GM21737 (cell line): ENCODE measurements around the gene PLD4.

Experiments
- ATAC-seq: cut with Tn5 transposase; IDR thresholded peaks from one replicate; pipeline ENCODE4 v1.9.1; 2021; ENCODE audit warnings: mild to moderate bottlenecking, moderate library complexity; ENCODE audit not compliant: unreplicated experiment

The PLD4 gene

GRCh38 chr14:104953896-104954656, 29.4 kb downstream of the PLD4 start:
- no peak for ATAC-seq

DNA sequence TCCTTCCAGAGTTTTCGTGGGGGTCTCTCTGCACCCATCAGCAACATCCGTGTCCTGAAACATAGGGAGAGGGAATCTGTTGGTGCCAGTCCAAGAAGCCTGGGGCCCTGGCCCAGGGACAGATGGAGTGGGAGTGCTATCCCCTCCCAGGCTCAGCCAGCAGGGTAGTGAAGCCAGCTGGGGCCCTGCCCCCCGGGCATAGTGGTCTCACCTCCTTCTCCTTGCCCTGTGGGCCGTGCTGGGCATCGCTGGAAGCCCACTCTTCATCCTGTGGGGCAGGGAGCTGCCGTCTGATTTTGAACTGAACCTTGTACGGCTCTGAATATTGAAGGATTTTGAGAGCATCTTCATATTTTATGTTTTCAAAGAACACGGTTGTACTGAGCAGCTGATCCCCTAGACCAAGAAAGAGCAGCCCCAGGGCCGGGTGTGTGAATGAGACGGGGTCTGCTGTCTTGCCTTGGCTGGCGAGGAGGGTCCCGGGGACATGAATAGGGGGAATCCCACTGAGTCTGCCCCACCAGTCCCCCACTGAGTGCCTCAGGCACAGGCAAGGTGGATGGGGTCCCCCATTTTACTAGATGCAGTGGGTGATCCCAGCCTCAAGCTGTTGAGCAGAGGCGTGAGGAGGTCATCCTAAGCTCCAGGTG, 30.2 kb downstream of the PLD4 start:
- no peak for ATAC-seq

DNA sequence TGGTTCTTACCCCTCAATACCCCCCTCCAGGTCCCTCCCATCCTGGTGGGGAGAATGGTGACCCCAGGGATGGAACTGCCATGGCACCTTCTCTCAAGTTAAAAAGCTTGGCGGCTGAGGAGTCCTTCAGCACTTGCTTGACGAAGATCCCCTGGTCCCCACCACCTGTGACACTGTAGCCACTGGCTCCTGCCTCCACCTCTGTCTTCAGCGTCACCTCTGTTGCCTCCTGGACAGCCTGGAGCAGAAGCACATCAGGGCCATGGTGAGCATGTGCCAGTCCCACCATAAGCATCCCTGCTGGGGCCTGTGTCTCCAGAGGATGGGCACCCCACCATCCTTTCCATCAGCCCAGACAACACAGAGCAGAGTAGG, 30.7 kb downstream of the PLD4 start:
- ATAC-seq, result no peak

GRCh38 chr14:104956290-104956890, 31.7 kb downstream of the PLD4 start:
- ATAC-seq, result no peak

DNA sequence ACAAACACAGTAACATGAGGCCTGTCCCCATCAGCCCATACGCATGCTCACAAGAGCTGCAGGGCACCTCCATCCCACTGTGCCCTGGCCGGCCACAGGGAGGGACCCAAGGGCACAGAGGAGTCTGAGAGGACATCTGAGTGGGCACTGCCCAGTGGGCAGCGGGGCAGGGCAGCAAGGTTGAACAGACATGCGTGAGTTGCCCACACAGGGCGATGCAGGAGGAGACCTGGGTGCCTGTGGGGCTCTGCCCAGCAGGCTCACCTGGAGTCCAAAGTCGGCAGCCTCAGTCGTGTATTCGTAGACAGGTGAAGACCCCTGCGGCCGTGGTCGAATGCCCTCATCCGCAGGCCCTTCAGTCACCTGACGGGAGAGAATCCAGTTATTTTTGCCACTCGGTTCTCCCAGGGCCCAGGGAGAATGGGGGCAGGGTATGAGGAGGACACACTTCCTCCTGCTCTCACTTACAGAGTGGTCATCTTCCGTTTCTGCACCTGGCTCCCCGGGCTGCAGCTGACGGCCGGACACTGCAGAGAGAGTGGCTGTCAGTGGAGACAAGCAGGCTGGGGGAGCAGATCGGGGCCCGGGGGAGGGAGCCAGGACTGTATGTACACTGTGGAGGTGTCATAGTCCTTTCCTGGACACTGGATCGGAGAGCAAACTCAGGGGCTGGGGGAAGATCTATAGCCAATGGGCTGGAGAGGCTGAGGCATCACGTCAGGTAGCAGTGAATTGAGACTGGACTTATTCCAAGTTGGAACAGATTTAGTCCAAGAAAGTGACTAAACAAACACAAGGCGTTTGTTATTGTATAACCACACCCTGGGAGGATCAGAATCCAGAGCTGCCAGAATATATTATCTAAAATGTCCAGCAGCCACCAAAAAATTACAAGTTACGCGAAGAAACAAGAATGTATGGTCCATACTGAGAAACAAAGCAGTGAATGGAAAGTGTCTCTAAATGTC, 32.8 kb downstream of the PLD4 start:
- ATAC-seq, result no peak

GRCh38 chr14:104964546-104964945, 39.9 kb downstream of the PLD4 start:
- no peak for ATAC-seq

- ATAC-seq, result no peak
These were observed 41.0 kb downstream of the PLD4 start for GRCh38 chr14:104965561-104966231.

- no peak for ATAC-seq
These were observed 41.7 kb downstream of the PLD4 start for GRCh38 chr14:104966261-104966865.

GRCh38 chr14:104966981-104967385, 42.3 kb downstream of the PLD4 start:
- ATAC-seq, result no peak

- no peak for ATAC-seq
These were observed 42.9 kb downstream of the PLD4 start for GRCh38 chr14:104967386-104968152.

DNA sequence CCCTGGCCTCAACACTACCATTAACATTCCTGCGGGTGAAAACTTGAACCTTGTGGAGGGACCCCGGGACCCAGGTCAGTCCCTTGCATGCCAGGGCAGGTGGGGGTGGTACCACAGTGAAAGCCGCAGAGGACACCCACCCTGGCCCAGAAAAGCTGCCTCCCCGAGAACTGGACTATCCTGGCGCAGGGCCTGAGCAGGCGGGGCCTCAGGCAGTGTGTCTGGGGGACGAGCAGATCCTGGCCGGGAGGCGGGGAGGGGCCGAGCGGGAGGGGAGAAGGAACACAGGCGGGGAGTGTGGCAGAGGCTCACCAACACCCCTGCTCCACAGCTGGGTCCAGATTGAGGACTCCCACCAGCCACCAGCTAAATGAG, 43.5 kb downstream of the PLD4 start:
- ATAC-seq, result no peak

DNA sequence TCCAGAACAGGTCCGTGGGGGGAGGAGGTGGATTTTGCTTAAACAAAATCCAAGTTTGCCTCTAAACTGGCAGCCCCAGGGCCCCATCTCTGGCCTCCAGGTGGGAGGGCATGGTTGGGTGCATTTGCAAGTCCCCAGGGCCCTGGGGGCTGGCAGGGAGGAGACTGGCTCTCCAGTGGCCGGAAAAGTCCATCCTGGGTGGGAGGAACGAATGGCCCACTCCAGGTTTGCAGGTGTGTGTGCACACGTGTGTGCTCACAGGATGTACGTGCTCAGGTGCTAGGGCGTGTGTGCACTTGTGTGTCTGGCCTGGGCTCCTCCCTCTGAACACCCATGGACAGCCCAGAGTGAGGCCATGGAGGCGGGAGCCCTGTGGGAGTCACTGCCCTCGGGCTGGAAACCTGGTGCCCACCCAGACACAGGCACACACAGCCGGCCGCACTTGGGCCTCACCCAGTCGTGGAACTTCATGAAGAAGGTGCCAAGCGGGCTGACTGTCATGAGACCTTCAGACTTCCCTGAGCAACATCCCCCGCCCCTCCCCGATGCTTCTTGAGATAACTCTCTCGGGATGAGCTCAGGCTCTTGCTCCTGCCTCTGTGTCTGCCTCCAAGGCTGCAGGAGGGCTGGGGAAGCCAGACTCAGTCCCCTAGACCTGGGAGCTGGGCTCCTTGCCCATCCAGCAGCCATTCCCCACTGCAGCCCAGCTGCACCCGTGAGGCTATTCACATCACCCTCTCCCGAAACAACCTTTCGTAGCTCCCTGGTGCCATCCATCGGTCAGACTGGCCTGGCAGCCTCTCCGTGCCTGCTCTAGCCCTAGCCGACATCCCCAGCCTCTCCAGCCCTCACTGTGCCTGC, 44.1 kb downstream of the PLD4 start:
- ATAC-seq, result no peak

GRCh38 chr14:104969741-104970230, 45.1 kb downstream of the PLD4 start:
- ATAC-seq, result no peak

DNA sequence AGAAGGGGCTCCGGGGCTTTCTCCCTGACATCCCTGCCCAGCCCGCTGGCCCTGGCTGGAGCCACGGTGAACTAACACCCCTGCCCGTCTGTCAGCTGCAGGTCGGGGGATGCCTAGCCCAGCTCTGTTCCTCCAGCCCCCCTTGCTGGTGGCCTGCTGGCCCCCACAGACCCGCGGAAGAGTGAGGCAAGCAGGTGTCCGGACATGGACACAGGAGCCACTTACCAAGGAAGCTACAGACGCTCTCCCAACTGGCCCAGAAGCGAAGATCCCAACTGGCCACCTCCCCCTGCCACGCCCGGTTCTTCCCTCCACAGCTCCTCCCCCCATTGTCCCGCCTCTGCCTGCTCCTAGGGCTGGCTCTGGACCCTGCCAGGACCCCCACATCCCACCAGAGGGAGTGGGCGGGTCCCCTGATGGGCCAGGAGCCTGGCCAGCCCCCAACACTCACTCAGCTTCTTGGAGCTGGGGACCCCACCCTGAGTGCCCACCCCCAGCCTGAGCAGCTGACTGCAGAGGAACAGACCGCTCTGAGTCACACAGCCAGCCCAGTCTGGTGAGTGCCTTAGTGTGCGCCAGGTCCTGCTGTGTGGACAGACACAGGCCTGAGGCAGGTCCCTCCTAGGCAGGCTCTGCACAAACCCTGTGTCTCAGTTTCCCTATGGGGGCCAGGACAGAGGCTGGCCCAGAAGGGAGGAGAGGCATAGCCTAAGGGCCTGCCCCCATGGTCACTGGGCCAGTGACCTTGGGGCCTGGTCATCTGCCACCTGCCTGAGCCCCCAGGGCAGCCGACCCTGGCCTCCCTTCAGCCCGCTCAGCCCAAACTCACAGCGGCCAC, 45.8 kb downstream of the PLD4 start:
- no peak for ATAC-seq

- no peak for ATAC-seq
These were observed 47.0 kb downstream of the PLD4 start for GRCh38 chr14:104971447-104972240.

- no peak for ATAC-seq
These were observed 47.8 kb downstream of the PLD4 start for GRCh38 chr14:104972301-104973134.
